ENCODE data around the gene HSD17B2. TPM values are rescaled to one million over a fixed set of nuclear protein-coding genes. Genes with fewer than 3 reads are reported as not detected.

The HSD17B2 gene, protein sequence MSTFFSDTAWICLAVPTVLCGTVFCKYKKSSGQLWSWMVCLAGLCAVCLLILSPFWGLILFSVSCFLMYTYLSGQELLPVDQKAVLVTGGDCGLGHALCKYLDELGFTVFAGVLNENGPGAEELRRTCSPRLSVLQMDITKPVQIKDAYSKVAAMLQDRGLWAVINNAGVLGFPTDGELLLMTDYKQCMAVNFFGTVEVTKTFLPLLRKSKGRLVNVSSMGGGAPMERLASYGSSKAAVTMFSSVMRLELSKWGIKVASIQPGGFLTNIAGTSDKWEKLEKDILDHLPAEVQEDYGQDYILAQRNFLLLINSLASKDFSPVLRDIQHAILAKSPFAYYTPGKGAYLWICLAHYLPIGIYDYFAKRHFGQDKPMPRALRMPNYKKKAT
- not detected for total RNA-seq

DNA sequence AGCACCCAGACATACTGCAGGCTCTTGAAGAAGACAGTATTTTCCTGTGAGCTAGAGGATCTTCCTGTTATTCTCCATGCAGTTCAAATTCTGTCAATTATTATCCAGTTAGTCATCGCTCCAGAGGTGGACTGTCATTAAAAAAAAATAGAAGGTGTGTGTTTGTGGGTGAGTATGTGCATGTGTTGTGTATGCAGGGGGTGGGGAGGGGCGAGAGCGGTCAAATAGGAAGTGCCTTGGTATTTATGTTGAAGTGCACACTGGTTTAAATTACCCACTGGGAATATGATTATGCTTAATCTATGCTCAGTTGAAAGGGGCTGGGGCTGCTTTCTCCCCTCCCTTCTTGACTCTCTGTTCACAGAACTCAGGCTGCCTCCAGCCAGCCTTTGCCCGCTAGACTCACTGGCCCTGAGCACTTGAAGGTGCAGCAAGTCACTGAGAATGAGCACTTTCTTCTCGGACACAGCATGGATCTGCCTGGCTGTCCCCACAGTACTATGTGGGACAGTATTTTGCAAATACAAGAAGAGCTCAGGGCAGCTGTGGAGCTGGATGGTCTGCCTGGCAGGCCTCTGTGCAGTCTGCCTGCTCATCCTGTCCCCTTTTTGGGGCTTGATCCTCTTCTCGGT lies at the start of gene HSD17B2:
TSS of gene HSD17B2 (plus strand) at position 273 of the 632 bp plus-strand sequence. CDS start at position 445, 172 bp downstream.

DNA sequence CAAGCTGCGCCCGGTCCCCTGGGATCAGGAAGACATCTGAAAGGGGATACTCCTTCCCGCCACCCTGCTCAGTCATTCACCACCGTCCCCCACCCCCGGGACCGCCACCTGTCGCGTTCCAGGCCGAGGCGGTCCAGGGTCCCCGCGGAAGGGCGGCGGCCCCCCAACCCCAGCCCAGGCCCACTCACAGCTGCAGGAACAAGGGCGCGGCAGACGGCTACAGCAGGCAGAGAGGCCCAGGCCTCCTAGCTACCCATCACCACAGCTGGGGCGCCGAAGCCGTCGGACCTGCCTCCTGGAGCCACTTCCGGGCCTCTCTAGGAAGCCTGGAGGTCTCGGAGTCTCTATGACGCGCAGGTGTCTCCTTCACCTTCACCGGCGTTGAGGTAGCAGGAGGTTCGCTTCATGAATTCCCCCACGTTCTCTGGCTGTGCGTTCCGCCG lies 23.8 kb upstream of the HSD17B2 start, which contains the start of gene SDR42E1:
TSS of gene SDR42E1 (minus strand) at position 272 of the 443 bp plus-strand sequence. CDS start 10,612 bp downstream, outside the sequence.

Other genes starting within 250 kb of the HSD17B2 start
- 1 to 10 TPM; 7.8 to 9.7 TPM for gene SDR42E1, start 23.8 kb upstream of the HSD17B2 start, total RNA-seq
- gene MPHOSPH6, start 135.0 kb downstream of the HSD17B2 start, total RNA-seq = 10 to 100 TPM; 29.5 to 32.1 TPM

All from activated naive CD4-positive, alpha-beta T cell treated with anti-CD3 and anti-CD28 coated beads, Interleukin-2, amount 10 ng/mL, durations not matched to agents 5 hours and 36 hours (primary cell).